ENCODE data around the gene PTPRN2.

The PTPRN2 gene

GRCh38 chr7:157813741-157814661, 773.6 kb downstream of the PTPRN2 start:
- no peak for DNase-seq

GRCh38 chr7:157813053-157813452, 774.6 kb downstream of the PTPRN2 start:
- no peak for DNase-seq

- DNase-seq = no peak
Observed at GRCh38 chr7:157811946-157812345, 775.7 kb downstream of the PTPRN2 start.

GRCh38 chr7:157809863-157810851, 777.5 kb downstream of the PTPRN2 start:
- DNase-seq = no peak

- DNase-seq = no peak
Observed at GRCh38 chr7:157809154-157809862, 778.3 kb downstream of the PTPRN2 start.

GRCh38 chr7:157808042-157808441, 779.6 kb downstream of the PTPRN2 start:
- no peak for DNase-seq

GRCh38 chr7:157807510-157807909, 780.1 kb downstream of the PTPRN2 start:
- no peak for DNase-seq

GRCh38 chr7:157806711-157807110, 780.9 kb downstream of the PTPRN2 start:
- no peak for DNase-seq

GRCh38 chr7:157805713-157806112, 781.9 kb downstream of the PTPRN2 start:
- no peak for DNase-seq

- DNase-seq = no peak
Observed at GRCh38 chr7:157803906-157804305, 783.7 kb downstream of the PTPRN2 start.

- DNase-seq = no peak
Observed at GRCh38 chr7:157801971-157802675, 785.5 kb downstream of the PTPRN2 start.

- DNase-seq = no peak
Observed at GRCh38 chr7:157801113-157801512, 786.5 kb downstream of the PTPRN2 start.

GRCh38 chr7:157800281-157800680, 787.3 kb downstream of the PTPRN2 start:
- no peak for DNase-seq

GRCh38 chr7:157799076-157799685, 788.4 kb downstream of the PTPRN2 start:
- no peak for DNase-seq

- no peak for DNase-seq
Observed at GRCh38 chr7:157797361-157797760, 790.3 kb downstream of the PTPRN2 start.

- no peak for DNase-seq
Observed at GRCh38 chr7:157796846-157797245, 790.8 kb downstream of the PTPRN2 start.

GRCh38 chr7:157795643-157796042, 792.0 kb downstream of the PTPRN2 start:
- DNase-seq = no peak

GRCh38 chr7:157795199-157795598, 792.4 kb downstream of the PTPRN2 start:
- DNase-seq = no peak

- DNase-seq = no peak
Observed at GRCh38 chr7:157794746-157795065, 792.9 kb downstream of the PTPRN2 start.

- no peak for DNase-seq
Observed at GRCh38 chr7:157793973-157794745, 793.5 kb downstream of the PTPRN2 start.

GRCh38 chr7:157793087-157793353, 794.6 kb downstream of the PTPRN2 start:
- DNase-seq = no peak
